Transverse colon (tissue), 4 donors: ENCODE data around the gene ZNF79.

Source experiments
- CTCF ChIP-seq, 5 experiments: fragments of 200-600 bp in 3 of 5; fragments of 450-650 bp in 2 of 5; sonication (generic) in 3 of 5; IDR thresholded peaks; 1 replicate in 2 of 5; 2 replicates in 3 of 5; pipeline ENCODE4 v1.5.1; 2016 to 2017; ENCODE audit warnings: antibody characterized with exemption in 5 of 5, inconsistent platforms in 3 of 5, mild to moderate bottlenecking in 2 of 5, moderate library complexity in 1 of 5
- EP300 ChIP-seq: sonication (generic); formaldehyde crosslinking; IDR thresholded peaks from one replicate; pipeline ENCODE4 v1.6.1; 2017; ENCODE audit warnings: antibody characterized with exemption, low read depth
- POLR2A ChIP-seq: fragments of 450-650 bp; IDR thresholded peaks from one replicate; pipeline ENCODE4 v1.6.1; 2016; ENCODE audit warnings: antibody characterized with exemption, mild to moderate bottlenecking, moderate library complexity
- POLR2AphosphoS5 ChIP-seq, 3 donors: sonication (generic); formaldehyde crosslinking; IDR thresholded peaks; one replicate each; pipeline ENCODE4 v1.6.1; 2016; ENCODE audit warnings: antibody characterized with exemption in 3 of 3

GRCh38 chr9:127395497-127396252 lies 28.5 kb upstream of the ZNF79 start:
- no peak for TF ChIP-seq CTCF (IDR thresholded peaks at IDR 0.05)
- no peak for TF ChIP-seq POLR2A
- no peak for TF ChIP-seq POLR2AphosphoS5 (IDR thresholded peaks at IDR 0.05)
- TF ChIP-seq EP300 = no peak
